IMR-90 (cell line): ENCODE data around the gene ADGRG4. TPM values are rescaled to one million over a fixed set of nuclear protein-coding genes. Genes with fewer than 3 reads are reported as not detected.

Experiments
- ATAC-seq: fragments of 200-7000 bp; cut with Tn5 transposase; 2 replicates; pipeline ENCODE4 v1.9.1; 2020; ENCODE audit warnings: low read depth, mild to moderate bottlenecking, moderate library complexity
- BruUV-seq: library from RNA; stranded (reverse); fragments of 400-500 nt; replicated peaks from 2 replicates; lab custom pipeline; 2021; lab: Mats Ljungman, UMichigan
- CTCF ChIA-PET: fragments of 300-600 bp; formaldehyde crosslinking; extraction: SDS; loops from one replicate; lab custom pipeline; 2021; ENCODE audit warnings: antibody characterized with exemption; lab: Yijun Ruan, JAX
- POLR2A ChIA-PET: fragments of 300-600 bp; sonication (Branson Sonifier 250); formaldehyde crosslinking; loops from one replicate; lab custom pipeline; 2022; ENCODE audit warnings: antibody characterized with exemption; ENCODE audit not compliant: unreplicated experiment; lab: Charles Lee
- DNase-seq: peaks from one replicate; pipeline ENCODE4 v3.0.0; 2013
- H2AFZ ChIP-seq: replicated peaks from 2 replicates; pipeline ENCODE3; 2013; ENCODE audit warnings: low read length, mild to moderate bottlenecking; ENCODE audit not compliant: poor library complexity
- H2AK5ac ChIP-seq: 2 replicates; pipeline ENCODE4 v1.6.1; 2013; ENCODE audit warnings: low read depth, low read length, inconsistent platforms
- H2AK9ac ChIP-seq: replicated peaks from 2 replicates; pipeline ENCODE3; 2013; ENCODE audit warnings: mild to moderate bottlenecking, low read depth, low read length, moderate library complexity; ENCODE audit not compliant: poor library complexity
- H2BK120ac ChIP-seq: 2 replicates; pipeline ENCODE4 v1.6.1; 2013; ENCODE audit warnings: low read depth, low read length, inconsistent platforms
- H2BK15ac ChIP-seq: 3 replicates; pipeline ENCODE4 v1.6.1; 2013; ENCODE audit warnings: low read depth, low read length, inconsistent platforms
- H2BK20ac ChIP-seq: 2 replicates; pipeline ENCODE4 v1.6.1; 2013; ENCODE audit warnings: low read depth, mild to moderate bottlenecking, inconsistent platforms, low read length, moderate library complexity
- H2BK5ac ChIP-seq: 2 replicates; pipeline ENCODE4 v1.6.1; 2013; ENCODE audit warnings: mild to moderate bottlenecking, low read depth, low read length, inconsistent platforms; ENCODE audit not compliant: poor library complexity, severe bottlenecking
- H3K14ac ChIP-seq: replicated peaks from 2 replicates; pipeline ENCODE4 v1.6.1; 2013; ENCODE audit warnings: low read depth, low read length, inconsistent platforms
- H3K18ac ChIP-seq: 2 replicates; pipeline ENCODE4 v1.6.1; 2013; ENCODE audit warnings: low read depth, low read length, control low read depth
- H3K23ac ChIP-seq: 2 replicates; pipeline ENCODE4 v1.6.1; 2013; ENCODE audit warnings: low read depth, low read length, inconsistent platforms
- H3K27ac ChIP-seq: 2 replicates; pipeline ENCODE4 v1.5.1; 2013; ENCODE audit warnings: mild to moderate bottlenecking, control low read depth, low read length; ENCODE audit not compliant: insufficient read depth
- H3K27me3 ChIP-seq: 2 replicates; pipeline ENCODE4 v1.6.1; 2013; ENCODE audit warnings: low read length; ENCODE audit not compliant: control insufficient read depth, insufficient read depth
- H3K36me3 ChIP-seq: 2 replicates; pipeline ENCODE4 v1.6.1; 2013; ENCODE audit warnings: low read length, mixed read lengths; ENCODE audit not compliant: control insufficient read depth, insufficient read depth
- H3K4ac ChIP-seq: 2 replicates; pipeline ENCODE4 v1.6.1; 2013; ENCODE audit warnings: low read depth, low read length, inconsistent platforms
- H3K4me1 ChIP-seq: 2 replicates; pipeline ENCODE4 v1.6.1; 2013; ENCODE audit warnings: low read length, mixed read lengths; ENCODE audit not compliant: control insufficient read depth, insufficient read depth
- H3K4me2 ChIP-seq: 2 replicates; pipeline ENCODE4 v1.6.1; 2013; ENCODE audit warnings: low read depth, mild to moderate bottlenecking, control low read depth, low read length, moderate library complexity
- H3K4me3 ChIP-seq: 2 replicates; pipeline ENCODE4 v1.5.1; 2013; ENCODE audit warnings: low read depth, mild to moderate bottlenecking, control low read depth, low read length, moderate library complexity; ENCODE audit not compliant: insufficient read depth
- H3K56ac ChIP-seq: 2 replicates; pipeline ENCODE4 v1.6.1; 2013; ENCODE audit warnings: low read length, inconsistent platforms; ENCODE audit not compliant: insufficient read depth; ENCODE audit errors: extremely low read depth
- H3K79me1 ChIP-seq, 2 experiments: 2 replicates each; pipeline ENCODE4 v1.6.1; 2013; ENCODE audit warnings: low read length in 2 of 2, inconsistent platforms in 1 of 2, low read depth in 1 of 2
- H3K9ac ChIP-seq: 2 replicates; pipeline ENCODE4 v1.6.1; 2013; ENCODE audit warnings: low read depth, low read length, control low read depth
- H3K9me1 ChIP-seq: 2 replicates; pipeline ENCODE4 v1.6.1; 2013; ENCODE audit warnings: low read length, inconsistent platforms; ENCODE audit not compliant: insufficient read depth
- H3K9me3 ChIP-seq: 2 replicates; pipeline ENCODE4 v1.6.1; 2013; ENCODE audit warnings: low read length; ENCODE audit not compliant: control insufficient read depth, insufficient read depth
- H4K20me1 ChIP-seq: 2 replicates; pipeline ENCODE4 v1.6.1; 2013; ENCODE audit warnings: low read length, inconsistent platforms; ENCODE audit not compliant: insufficient read depth
- H4K5ac ChIP-seq: 2 replicates; pipeline ENCODE4 v1.6.1; 2013; ENCODE audit warnings: mild to moderate bottlenecking, low read depth, low read length, control low read depth
- H4K8ac ChIP-seq, 2 experiments: 2 replicates each; pipeline ENCODE4 v1.6.1; 2013; ENCODE audit warnings: low read depth in 2 of 2, low read length in 2 of 2, control low read depth in 1 of 2, inconsistent platforms in 1 of 2
- H4K91ac ChIP-seq: 2 replicates; pipeline ENCODE4 v1.6.1; 2013; ENCODE audit warnings: low read depth, low read length, inconsistent platforms; ENCODE audit not compliant: insufficient read depth
- CEBPB ChIP-seq: IDR thresholded peaks from 2 replicates; pipeline ENCODE4 v1.6.1; 2012; ENCODE audit warnings: low read depth, low read length, improper control_type of control experiment
- CHD1 ChIP-seq: IDR thresholded peaks from 2 replicates; pipeline ENCODE4 v1.6.1; 2012; ENCODE audit warnings: low read depth, low read length, improper control_type of control experiment
- CTCF ChIP-seq: conservative IDR thresholded peaks from 2 replicates; pipeline ENCODE4 v1.5.1; 2012; ENCODE audit warnings: mild to moderate bottlenecking, low read depth, low read length, improper control_type of control experiment
- FOS ChIP-seq: fragments of 150-350 bp; IDR thresholded peaks from 2 replicates; pipeline ENCODE4 v1.6.1; 2016; ENCODE audit warnings: low read depth, low read length
- NFE2L2 ChIP-seq: fragments of 150-350 bp; IDR thresholded peaks from 2 replicates; pipeline ENCODE4 v1.6.1; 2016; ENCODE audit warnings: low read depth, mild to moderate bottlenecking, low read length
- POLR2A ChIP-seq: IDR thresholded peaks from 2 replicates; pipeline ENCODE4 v1.6.1; 2012; ENCODE audit warnings: mild to moderate bottlenecking, low read depth, low read length
- RAD21 ChIP-seq: IDR thresholded peaks from 2 replicates; pipeline ENCODE4 v1.6.1; 2012; ENCODE audit warnings: low read length, improper control_type of control experiment
- SMC3 ChIP-seq: fragments of 150-350 bp; IDR thresholded peaks from 2 replicates; pipeline ENCODE4 v1.6.1; 2016; ENCODE audit warnings: low read depth, mild to moderate bottlenecking, antibody characterized with exemption, low read length, moderate library complexity
- WGBS, 2 experiments: methylation state at CpG; one replicate each; pipeline versions ENCODE4 v1.1.5 to v1.1.7; 2013; ENCODE audit warnings: missing lambda C conversion rate in 2 of 2; ENCODE audit not compliant: insufficient read length in 1 of 2; ENCODE audit errors: extremely low coverage in 2 of 2; 5-methylcytosine and 5-hydroxymethylcytosine counted together
- dilution Hi-C: fragments of 300-500 bp; cut with HindIII; formaldehyde crosslinking; loops from one replicate; pipeline ENCODE4 v1.14.3; 2018; ENCODE audit warnings: low sequenced_read_pairs; ENCODE audit not compliant: unreplicated experiment
- in situ Hi-C: fragments of 300-500 bp; cut with MboI; formaldehyde crosslinking; loops from 3 replicates; pipeline ENCODE4 v1.14.3; 2019; ENCODE audit warnings: low sequenced_read_pairs, inconsistent platforms, mixed read lengths
- intact Hi-C: fragments of 100-400 bp; cut with micrococcal nuclease; formaldehyde crosslinking; loops from 2 replicates; pipeline ENCODE4 v1.10.0; 2022
- polyA plus RNA-seq, 3 experiments: library from polyadenylated mRNA; depleted of rRNA; stranded (reverse); fragments of >200 nt; gene quantifications; 2 replicates each; pipeline ENCODE4 v1.2.3, GENCODE V29; 2012; ENCODE audit warnings: low replicate concordance in 1 of 3
- total RNA-seq: library from RNA; depleted of rRNA; stranded (reverse); fragments of >200 nt; gene quantifications from 2 replicates; pipeline ENCODE4 v1.2.3, GENCODE V29; 2012
- TF ChIP-seq, protein P1 (sequence below): fragments of 150-350 bp; IDR thresholded peaks from 2 replicates; pipeline ENCODE4 v1.6.1; 2016; ENCODE audit warnings: low read depth, mild to moderate bottlenecking, low read length, moderate library complexity, borderline replicate concordance
- TF ChIP-seq, protein P2 (sequence below): fragments of 150-350 bp; IDR thresholded peaks from 2 replicates; pipeline ENCODE4 v1.6.1; 2017; ENCODE audit warnings: mild to moderate bottlenecking, antibody characterized with exemption, low read length, low read depth

Gene ADGRG4
- total and polyA plus RNA-seq, 2 of the 4 experiments (the other 2 are of a cell fraction): under 0.01 TPM; not detected in 1

DNA sequence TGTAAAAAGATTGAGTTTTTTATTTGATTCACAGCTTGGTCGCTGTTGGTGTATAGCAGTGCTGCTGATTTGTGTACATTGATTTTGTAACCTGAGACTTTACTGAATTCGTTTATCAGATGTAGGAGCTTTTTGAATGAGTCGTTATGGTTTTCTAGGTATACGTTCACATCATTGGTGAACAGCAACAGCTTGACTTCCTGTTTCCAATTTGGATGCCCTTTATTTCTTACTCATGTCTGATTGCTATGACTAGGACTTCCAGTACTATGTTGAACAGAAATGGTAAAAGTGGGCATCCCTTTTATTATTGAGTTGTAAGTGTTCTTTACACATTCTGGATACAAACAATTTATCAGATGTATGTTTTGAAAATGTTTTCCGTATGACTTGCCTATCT is 76.0 kb downstream of the ADGRG4 start:
- Histone ChIP-seq H3K14ac (no peak overlapping the region), H3K9me1 (no peaks in the 10 kb centered on the region), H3K36me3 (no peaks in the 10 kb centered on the region), H4K8ac (no peak overlapping the region), H3K4me2 (no peak overlapping the region), H2BK20ac (no peak overlapping the region), H3K56ac (no peak overlapping the region), H3K18ac (no peak overlapping the region), H3K27me3 (no peaks in the 10 kb centered on the region), H4K5ac (no peak overlapping the region), H2AK5ac (no peak overlapping the region), H2BK5ac (no peak overlapping the region), H2BK15ac (no peak overlapping the region), H2AK9ac (no peak overlapping the region), H4K20me1 (no peaks in the 10 kb centered on the region), H3K9ac (no peak overlapping the region), H4K91ac (no peak overlapping the region), H3K23ac (no peak overlapping the region), H3K79me1 (no peaks in the 10 kb centered on the region), H2BK120ac (no peak overlapping the region), H3K4me3 (no peak overlapping the region), H3K9me3 (no peaks in the 10 kb centered on the region), H3K4me1 (no peaks in the 10 kb centered on the region), H3K4ac (no peak overlapping the region), H3K27ac (no peak overlapping the region), H2AFZ (no peak overlapping the region)
- CTCF ChIA-PET: no interaction called here
- 57% methylated on average over 1 of the region's 5 CpGs; no CpG with 5 or more reads in 1 of the 2 experiments for WGBS, 2 experiments
- in situ Hi-C loops: no loop called here
- no peak for TF ChIP-seq FOS
- TF ChIP-seq, protein P1, sequence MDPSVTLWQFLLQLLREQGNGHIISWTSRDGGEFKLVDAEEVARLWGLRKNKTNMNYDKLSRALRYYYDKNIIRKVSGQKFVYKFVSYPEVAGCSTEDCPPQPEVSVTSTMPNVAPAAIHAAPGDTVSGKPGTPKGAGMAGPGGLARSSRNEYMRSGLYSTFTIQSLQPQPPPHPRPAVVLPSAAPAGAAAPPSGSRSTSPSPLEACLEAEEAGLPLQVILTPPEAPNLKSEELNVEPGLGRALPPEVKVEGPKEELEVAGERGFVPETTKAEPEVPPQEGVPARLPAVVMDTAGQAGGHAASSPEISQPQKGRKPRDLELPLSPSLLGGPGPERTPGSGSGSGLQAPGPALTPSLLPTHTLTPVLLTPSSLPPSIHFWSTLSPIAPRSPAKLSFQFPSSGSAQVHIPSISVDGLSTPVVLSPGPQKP: no peak
- TF ChIP-seq, protein P2, sequence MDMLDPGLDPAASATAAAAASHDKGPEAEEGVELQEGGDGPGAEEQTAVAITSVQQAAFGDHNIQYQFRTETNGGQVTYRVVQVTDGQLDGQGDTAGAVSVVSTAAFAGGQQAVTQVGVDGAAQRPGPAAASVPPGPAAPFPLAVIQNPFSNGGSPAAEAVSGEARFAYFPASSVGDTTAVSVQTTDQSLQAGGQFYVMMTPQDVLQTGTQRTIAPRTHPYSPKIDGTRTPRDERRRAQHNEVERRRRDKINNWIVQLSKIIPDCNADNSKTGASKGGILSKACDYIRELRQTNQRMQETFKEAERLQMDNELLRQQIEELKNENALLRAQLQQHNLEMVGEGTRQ: no peak
- no peak for TF ChIP-seq CHD1
- no peak for TF ChIP-seq CEBPB
- TF ChIP-seq NFE2L2: no peak
- TF ChIP-seq POLR2A: no peak
- no peak for TF ChIP-seq RAD21
- TF ChIP-seq SMC3: no peak
- no peak for TF ChIP-seq CTCF
- no peak for ATAC-seq
- dilution Hi-C loops: no loop called here
- POLR2A ChIA-PET: no interaction called here
- DNase-seq: no peak
- BruUV-seq: no TSS peak
- intact Hi-C loops: no loop called here
